ENCODE measurements around the gene ZBTB3.

DNA sequence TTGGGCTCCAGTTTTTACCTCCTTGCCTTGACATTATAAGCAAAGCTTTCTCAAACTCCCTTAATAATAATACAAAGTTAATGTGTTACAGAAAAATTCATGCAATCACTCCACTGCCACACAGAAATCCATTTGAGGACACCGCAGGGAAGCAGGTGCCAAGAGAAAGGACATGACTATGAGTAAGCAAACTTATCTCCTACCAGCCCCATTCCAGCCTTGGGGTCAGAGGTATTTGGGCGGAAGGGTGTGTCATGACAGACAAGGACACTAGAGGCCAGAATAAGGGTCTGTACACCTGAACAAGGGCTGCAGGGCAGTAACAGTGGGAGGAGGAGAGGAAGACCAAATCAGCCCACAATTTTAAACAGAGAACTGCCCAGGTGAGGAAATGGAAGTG, 40.6 kb downstream of the ZBTB3 start:
- TF ChIP-seq, protein P1, sequence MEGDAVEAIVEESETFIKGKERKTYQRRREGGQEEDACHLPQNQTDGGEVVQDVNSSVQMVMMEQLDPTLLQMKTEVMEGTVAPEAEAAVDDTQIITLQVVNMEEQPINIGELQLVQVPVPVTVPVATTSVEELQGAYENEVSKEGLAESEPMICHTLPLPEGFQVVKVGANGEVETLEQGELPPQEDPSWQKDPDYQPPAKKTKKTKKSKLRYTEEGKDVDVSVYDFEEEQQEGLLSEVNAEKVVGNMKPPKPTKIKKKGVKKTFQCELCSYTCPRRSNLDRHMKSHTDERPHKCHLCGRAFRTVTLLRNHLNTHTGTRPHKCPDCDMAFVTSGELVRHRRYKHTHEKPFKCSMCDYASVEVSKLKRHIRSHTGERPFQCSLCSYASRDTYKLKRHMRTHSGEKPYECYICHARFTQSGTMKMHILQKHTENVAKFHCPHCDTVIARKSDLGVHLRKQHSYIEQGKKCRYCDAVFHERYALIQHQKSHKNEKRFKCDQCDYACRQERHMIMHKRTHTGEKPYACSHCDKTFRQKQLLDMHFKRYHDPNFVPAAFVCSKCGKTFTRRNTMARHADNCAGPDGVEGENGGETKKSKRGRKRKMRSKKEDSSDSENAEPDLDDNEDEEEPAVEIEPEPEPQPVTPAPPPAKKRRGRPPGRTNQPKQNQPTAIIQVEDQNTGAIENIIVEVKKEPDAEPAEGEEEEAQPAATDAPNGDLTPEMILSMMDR (conservative IDR thresholded peaks at IDR 0.05 in 1 of 2, IDR thresholded peaks at IDR 0.05 in 1 of 2; ENCODE audit: low read depth in 1 of 2, low read length in 2 of 2): no peak
- no peak for TF ChIP-seq EZH2 (IDR thresholded peaks at IDR 0.05; ENCODE audit: low read length, missing control alignments)

All from fibroblast of lung (primary cell).